H1 (cell line): ENCODE measurements around the gene SLC19A1. TPM values are rescaled to one million over a fixed set of nuclear protein-coding genes. Genes with fewer than 3 reads are reported as not detected.

Experiments used
- CTCF ChIA-PET: fragments of 300-600 bp; sonication (Branson Sonifier 250); formaldehyde crosslinking; loops from one replicate; lab custom pipeline; 2021; ENCODE audit not compliant: partially characterized antibody; lab: Charles Lee
- POLR2A ChIA-PET: fragments of 300-600 bp; sonication (Branson Sonifier 250); formaldehyde crosslinking; loops from one replicate; lab custom pipeline; 2021; ENCODE audit warnings: inconsistent platforms; ENCODE audit not compliant: partially characterized antibody; lab: Charles Lee
- DNase-seq, 2 experiments: peaks; one replicate each; pipeline versions ENCODE4 v3.0.0 to v3.0.0-alpha.2; 2010 to 2022; ENCODE audit warnings: low spot score in 2 of 2, low read depth in 1 of 2, mixed read lengths in 1 of 2
- FAIRE-seq: peaks from 2 replicates; lab custom pipeline; 2011; peaks lifted over from hg19 to GRCh38; lab: Jason Lieb, UNC
- H2AFZ ChIP-seq: 2 replicates; pipeline ENCODE4 v1.8.1; 2012; ENCODE audit warnings: low read length, inconsistent platforms
- H2AK5ac ChIP-seq: 2 replicates; pipeline ENCODE4 v1.6.1; 2013; ENCODE audit warnings: low read depth, low read length
- H2BK120ac ChIP-seq: replicated peaks from 2 replicates; pipeline ENCODE3; 2013; ENCODE audit warnings: low read depth, low read length, inconsistent platforms
- H2BK12ac ChIP-seq: 2 replicates; pipeline ENCODE4 v1.6.1; 2013; ENCODE audit warnings: low read depth, low read length
- H2BK15ac ChIP-seq: 2 replicates; pipeline ENCODE4 v1.6.1; 2013; ENCODE audit warnings: low read length
- H2BK20ac ChIP-seq: 2 replicates; pipeline ENCODE4 v1.6.1; 2013; ENCODE audit warnings: low read length
- H2BK5ac ChIP-seq: 2 replicates; pipeline ENCODE4 v1.6.1; 2013; ENCODE audit warnings: low read depth, low read length
- H3K14ac ChIP-seq: 2 replicates; pipeline ENCODE4 v1.6.1; 2013; ENCODE audit warnings: inconsistent platforms; ENCODE audit not compliant: insufficient read length
- H3K18ac ChIP-seq: 2 replicates; pipeline ENCODE4 v1.6.1; 2013; ENCODE audit warnings: low read length; ENCODE audit errors: extremely low read depth
- H3K23ac ChIP-seq: 2 replicates; pipeline ENCODE4 v1.6.1; 2013; ENCODE audit warnings: inconsistent platforms; ENCODE audit not compliant: insufficient read length
- H3K23me2 ChIP-seq: 2 replicates; pipeline ENCODE4 v1.6.1; 2013; ENCODE audit warnings: low read depth, low read length
- H3K27ac ChIP-seq: 2 replicates; pipeline ENCODE4 v1.6.1; 2011; ENCODE audit warnings: low read depth, low read length, inconsistent platforms
- H3K27me3 ChIP-seq, 4 experiments: replicated peaks in 1 of 4; 1 replicate in 1 of 4; 2 replicates in 3 of 4; pipeline versions ENCODE4 v1.6.1 to v1.8.1; 2011 to 2013; ENCODE audit warnings: low read length in 3 of 4, mild to moderate bottlenecking in 3 of 4, inconsistent platforms in 2 of 4, mixed read lengths in 2 of 4, moderate library complexity in 1 of 4; ENCODE audit not compliant: control insufficient read depth in 3 of 4, insufficient read depth in 3 of 4; ENCODE audit errors: extremely low read depth in 1 of 4
- H3K36me3 ChIP-seq, 4 experiments: 2 replicates each; pipeline versions ENCODE4 v1.6.1 to v1.8.1; 2011 to 2013; ENCODE audit warnings: mild to moderate bottlenecking in 4 of 4, low read length in 3 of 4, moderate library complexity in 2 of 4, control low read depth in 1 of 4, inconsistent platforms in 1 of 4; ENCODE audit not compliant: insufficient read depth in 4 of 4, control insufficient read depth in 2 of 4
- H3K4ac ChIP-seq: replicated peaks from 2 replicates; pipeline ENCODE3; 2013; ENCODE audit warnings: low read length, low read depth, mixed read lengths, inconsistent platforms; ENCODE audit not compliant: insufficient read length
- H3K4me1 ChIP-seq, 4 experiments: replicated peaks in 1 of 4; 1 replicate in 1 of 4; 2 replicates in 3 of 4; pipeline versions ENCODE4 v1.6.1 to v1.8.1; 2011 to 2013; ENCODE audit warnings: low read length in 3 of 4, inconsistent platforms in 2 of 4, mixed read lengths in 1 of 4; ENCODE audit not compliant: insufficient read depth in 4 of 4, control insufficient read depth in 3 of 4
- H3K4me2 ChIP-seq, 2 experiments: 2 replicates each; pipeline versions ENCODE4 v1.6.1 to v1.8.1; 2011 to 2013; ENCODE audit warnings: low read depth in 2 of 2, low read length in 2 of 2, control low read depth in 1 of 2, inconsistent platforms in 1 of 2, mild to moderate bottlenecking in 1 of 2; ENCODE audit not compliant: insufficient read depth in 1 of 2
- H3K4me3 ChIP-seq, 4 experiments: fragments of 200-600, 300-600 bp in 1 of 4; sonication (generic), shearing (Covaris generic), sonication (Bioruptor Twin) in 1 of 4; 2 replicates each; pipeline versions ENCODE4 v1.5.1 to v1.8.1; 2011 to 2016; ENCODE audit warnings: low read length in 4 of 4, low read depth in 3 of 4, control low read depth in 2 of 4, inconsistent platforms in 2 of 4, mild to moderate bottlenecking in 2 of 4, mixed read lengths in 1 of 4, moderate library complexity in 1 of 4; ENCODE audit not compliant: insufficient read depth in 2 of 4; ENCODE audit errors: extremely low read depth in 1 of 4
- H3K56ac ChIP-seq: replicated peaks from 2 replicates; pipeline ENCODE3; 2013; ENCODE audit warnings: low read depth, mild to moderate bottlenecking, mixed read lengths, low read length, inconsistent platforms; ENCODE audit not compliant: insufficient read length
- H3K79me1 ChIP-seq: 2 replicates; pipeline ENCODE4 v1.6.1; 2013; ENCODE audit warnings: low read depth, low read length, control low read depth
- H3K79me2 ChIP-seq, 2 experiments: 2 replicates each; pipeline versions ENCODE4 v1.6.1 to v1.8.1; 2012 to 2013; ENCODE audit warnings: low read length in 2 of 2, mild to moderate bottlenecking in 2 of 2, inconsistent platforms in 1 of 2; ENCODE audit not compliant: insufficient read depth in 2 of 2, control insufficient read depth in 1 of 2
- H3K9ac ChIP-seq, 4 experiments: replicated peaks in 1 of 4; 1 replicate in 1 of 4; 2 replicates in 3 of 4; pipeline versions ENCODE4 v1.6.1 to v1.8.1; 2011 to 2013; ENCODE audit warnings: low read depth in 3 of 4, low read length in 3 of 4, control low read depth in 2 of 4, mild to moderate bottlenecking in 2 of 4, moderate library complexity in 2 of 4, inconsistent platforms in 1 of 4; ENCODE audit errors: extremely low read depth in 1 of 4
- H3K9me3 ChIP-seq, 2 experiments: 2 replicates each; pipeline versions ENCODE4 v1.6.1 to v1.8.1; 2012 to 2013; ENCODE audit warnings: mild to moderate bottlenecking in 2 of 2, moderate library complexity in 2 of 2, control low read depth in 1 of 2, inconsistent platforms in 1 of 2, low read depth in 1 of 2, low read length in 1 of 2, mixed read lengths in 1 of 2; ENCODE audit not compliant: insufficient read depth in 2 of 2
- H4K20me1 ChIP-seq, 2 experiments: replicated peaks in 1 of 2; 2 replicates each; pipeline versions ENCODE3 to v1.8.1; 2011 to 2013; ENCODE audit warnings: inconsistent platforms in 2 of 2, low read length in 2 of 2, mild to moderate bottlenecking in 1 of 2; ENCODE audit not compliant: insufficient read depth in 2 of 2, control insufficient read depth in 1 of 2
- H4K5ac ChIP-seq: 2 replicates; pipeline ENCODE4 v1.6.1; 2013; ENCODE audit warnings: low read length, low read depth, mixed read lengths, inconsistent platforms; ENCODE audit not compliant: insufficient read length
- H4K8ac ChIP-seq: 2 replicates; pipeline ENCODE4 v1.8.0; 2013; ENCODE audit warnings: mild to moderate bottlenecking, moderate library complexity, low read length, inconsistent platforms; ENCODE audit not compliant: insufficient read depth; ENCODE audit errors: extremely low read depth
- H4K91ac ChIP-seq: replicated peaks from 2 replicates; pipeline ENCODE3; 2013; ENCODE audit warnings: low read length, mixed read lengths, inconsistent platforms; ENCODE audit not compliant: insufficient read length
- ASH2L ChIP-seq: fragments of 200-600, 300-600 bp; sonication (generic); IDR thresholded peaks from one replicate; pipeline ENCODE4 v1.7.1; 2017; ENCODE audit warnings: low read length
- SP2 ChIP-seq: IDR thresholded peaks from 2 replicates; pipeline ENCODE4 v1.6.1; 2012; ENCODE audit warnings: mild to moderate bottlenecking, low read length, inconsistent platforms
- WGBS, 2 experiments: shearing (Covaris generic) in 1 of 2; methylation state at CpG; one replicate each; pipeline versions ENCODE4 v1.1.6 to v1.1.7; 2013 to 2015; ENCODE audit warnings: low lambda C conversion rate in 2 of 2, mixed read lengths in 2 of 2, inconsistent platforms in 1 of 2, low coverage in 1 of 2, missing lambda C conversion rate in 1 of 2; ENCODE audit not compliant: insufficient replicate concordance in 2 of 2, insufficient coverage in 1 of 2, insufficient read length in 1 of 2; ENCODE audit errors: extremely low coverage in 1 of 2, missing lambda C conversion rate in 1 of 2; 5-methylcytosine and 5-hydroxymethylcytosine counted together
- polyA plus RNA-seq, 7 experiments: library from polyadenylated mRNA; depleted of rRNA in 3 of 7; stranded (reverse) in 5 of 7; unstranded in 2 of 7; fragments of >200 nt in 5 of 7; fragments of 200-250 nt in 2 of 7; gene quantifications; 1 replicate in 5 of 7; 2 replicates in 1 of 7; 4 replicates in 1 of 7; pipeline versions ENCODE4 v1.2.1 to v1.2.3, GENCODE V29; 2011 to 2013; ENCODE audit warnings: missing spikeins in 2 of 7, mixed read lengths in 2 of 7
- total RNA-seq: library from RNA; stranded (reverse); fragmentation: NEBNext Ultra II Directional; extraction: Animal tissue kit (Norgen Biotek cat#: 25700); gene quantifications from 2 replicates; pipeline ENCODE4 v1.2.1, GENCODE V29; 2021

SLC19A1 gene
- total and polyA plus RNA-seq, 2 of the 8 experiments (the other 6 are each of a cell fraction or from before 2014, with no cell fraction given) = 31.6 to 43.8 TPM

DNA sequence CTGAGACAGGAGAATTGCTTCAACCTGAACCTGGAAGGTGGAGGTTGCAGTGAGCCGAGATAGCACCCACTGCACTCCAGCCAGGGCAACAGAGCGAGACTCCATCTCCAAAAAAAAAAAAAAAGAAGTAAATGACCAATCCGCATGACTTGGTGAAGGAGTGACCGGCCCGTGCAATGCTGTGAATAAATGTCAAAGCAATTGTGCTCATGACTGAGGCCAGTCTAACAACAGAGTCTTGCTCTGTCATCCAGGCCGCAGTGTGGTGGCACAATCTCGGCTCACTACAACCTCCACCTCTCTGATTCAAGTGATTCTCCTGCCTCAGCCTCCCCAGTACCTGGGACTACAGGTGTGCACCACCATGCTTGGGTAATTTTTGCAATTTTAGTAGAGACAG, 27.8 kb upstream of the SLC19A1 start:
- Histone ChIP-seq H3K79me1 (no peaks in the 10 kb centered on the region), H3K14ac (no peak overlapping the region), H3K4me2 (no peak overlapping the region), H3K23ac (no peak overlapping the region), H4K8ac (no peak overlapping the region; the same call in 1 of the 2 replicates), H3K79me2 (no peaks in the 10 kb centered on the region), H3K9me3 (no peaks in the 10 kb centered on the region), H2BK15ac (no peak overlapping the region), H2BK120ac (no peak overlapping the region), H3K9ac (no peak overlapping the region), H3K36me3 (no peaks in the 10 kb centered on the region), H3K56ac (no peak overlapping the region), H4K91ac (no peak overlapping the region), H2BK12ac (no peak overlapping the region), H3K4me1 (peaks cover 0 to 8% (median 5%) of the 10 kb centered on the region in 4 experiments; a peak in 3 of 7 replicates), H2BK20ac (no peak overlapping the region), H3K4ac (no peak overlapping the region), H3K4me3 (no peak overlapping the region), H3K23me2 (no peaks in the 10 kb centered on the region), H3K18ac (no peak overlapping the region), H4K20me1 (no peaks in the 10 kb centered on the region), H2BK5ac (no peak overlapping the region), H3K27ac (no peak overlapping the region), H4K5ac (no peak overlapping the region), H3K27me3 (no peaks in the 10 kb centered on the region), H2AK5ac (no peak overlapping the region), H2AFZ (no peak overlapping the region)
- ChIA-PET POLR2A (no interaction called here), CTCF (interaction anchor here (1.1 kb wide), 1 partner anchor 277 kb away, joined by 3 read pairs; no protein-coding TSS in a partner anchor)
- DNase-seq (no peak), FAIRE-seq (no peak)
- 95% methylated on average over 6 of the region's 7 CpGs; no CpG with 5 or more reads in 1 of the 2 experiments for WGBS, 2 experiments
- TF ChIP-seq ASH2L = no peak
- no peak for TF ChIP-seq SP2
